Measurements from ENCODE around the gene CEP63.

Gene CEP63

DNA sequence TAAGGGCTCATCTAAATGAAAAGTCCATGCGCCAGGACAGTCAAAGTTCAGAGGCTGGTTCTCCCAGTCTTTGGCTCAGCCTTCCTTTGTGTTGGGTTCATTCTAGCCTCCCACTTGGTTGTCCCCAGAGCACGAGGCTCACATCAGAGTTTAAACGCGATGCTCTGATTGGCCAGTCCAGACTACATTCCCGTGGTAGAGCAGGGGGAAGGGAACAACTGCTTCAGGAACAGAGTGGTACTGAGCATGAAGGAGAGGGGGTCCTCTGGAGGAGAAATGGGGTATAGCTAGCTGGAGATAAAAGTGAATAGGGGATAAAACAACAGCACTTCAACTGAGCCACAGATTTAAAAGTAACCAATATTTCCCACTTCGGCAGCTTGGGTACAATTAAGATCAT, 32.2 kb upstream of the CEP63 start:
- TF ChIP-seq, protein P1, sequence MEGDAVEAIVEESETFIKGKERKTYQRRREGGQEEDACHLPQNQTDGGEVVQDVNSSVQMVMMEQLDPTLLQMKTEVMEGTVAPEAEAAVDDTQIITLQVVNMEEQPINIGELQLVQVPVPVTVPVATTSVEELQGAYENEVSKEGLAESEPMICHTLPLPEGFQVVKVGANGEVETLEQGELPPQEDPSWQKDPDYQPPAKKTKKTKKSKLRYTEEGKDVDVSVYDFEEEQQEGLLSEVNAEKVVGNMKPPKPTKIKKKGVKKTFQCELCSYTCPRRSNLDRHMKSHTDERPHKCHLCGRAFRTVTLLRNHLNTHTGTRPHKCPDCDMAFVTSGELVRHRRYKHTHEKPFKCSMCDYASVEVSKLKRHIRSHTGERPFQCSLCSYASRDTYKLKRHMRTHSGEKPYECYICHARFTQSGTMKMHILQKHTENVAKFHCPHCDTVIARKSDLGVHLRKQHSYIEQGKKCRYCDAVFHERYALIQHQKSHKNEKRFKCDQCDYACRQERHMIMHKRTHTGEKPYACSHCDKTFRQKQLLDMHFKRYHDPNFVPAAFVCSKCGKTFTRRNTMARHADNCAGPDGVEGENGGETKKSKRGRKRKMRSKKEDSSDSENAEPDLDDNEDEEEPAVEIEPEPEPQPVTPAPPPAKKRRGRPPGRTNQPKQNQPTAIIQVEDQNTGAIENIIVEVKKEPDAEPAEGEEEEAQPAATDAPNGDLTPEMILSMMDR (IDR thresholded peaks at IDR 0.05; ENCODE audit: unreplicated experiment in 3 of 3), result no peak
- H3K4me1 Mint-ChIP-seq, result peaks cover 47% of the 10 kb centered on the region
- no peaks in the 10 kb centered on the region for H3K9me3 Mint-ChIP-seq
- H3K27ac Mint-ChIP-seq, result no peak overlapping the region
- H3K4me3 Mint-ChIP-seq, result no peak overlapping the region
- H3K27me3 Mint-ChIP-seq (ENCODE audit: low read depth), result no peaks in the 10 kb centered on the region
- no peaks in the 10 kb centered on the region for H3K36me3 Mint-ChIP-seq (ENCODE audit: low read depth)

DNA sequence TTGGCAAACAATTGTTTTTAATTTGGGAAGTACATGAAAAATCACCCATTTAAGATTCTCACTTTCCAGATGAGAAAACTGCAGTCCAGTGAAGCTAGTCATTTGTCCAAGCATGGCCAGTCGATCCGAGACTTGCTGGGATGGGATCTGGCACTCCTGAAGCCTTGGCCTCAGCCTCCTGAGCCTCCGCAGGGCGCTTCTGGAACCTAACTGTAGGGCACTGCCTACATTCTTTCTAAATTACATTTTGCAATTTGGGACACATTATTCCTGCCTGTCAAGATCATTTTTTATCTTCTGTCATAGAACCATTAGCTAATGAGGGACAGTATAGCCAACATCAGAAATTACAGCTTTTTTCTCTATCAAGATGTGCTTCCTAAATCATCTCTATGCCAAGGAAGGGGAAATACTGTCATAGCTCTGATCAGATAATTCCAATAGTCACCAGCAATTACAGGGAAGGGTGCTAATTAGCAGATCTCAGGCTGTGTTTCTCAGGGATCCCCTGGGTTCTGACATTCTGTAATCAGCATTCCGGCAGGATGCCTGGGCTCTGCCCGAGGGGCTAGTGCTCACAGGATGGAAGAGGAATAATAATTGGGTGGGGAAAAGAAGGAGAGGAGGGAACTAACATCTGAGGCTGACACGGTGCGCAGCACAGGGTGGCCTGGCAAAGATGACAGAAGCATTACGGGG, 28.3 kb upstream of the CEP63 start:
- Mint-ChIP-seq H3K36me3 (ENCODE audit: low read depth) (no peaks in the 10 kb centered on the region), H3K4me1 (peaks cover 30% of the 10 kb centered on the region), H3K9me3 (no peaks in the 10 kb centered on the region), H3K4me3 (no peak overlapping the region), H3K27me3 (ENCODE audit: low read depth) (no peaks in the 10 kb centered on the region), H3K27ac (no peak overlapping the region)
- TF ChIP-seq, protein P1 (IDR thresholded peaks at IDR 0.05; ENCODE audit: unreplicated experiment in 3 of 3), result no peak

DNA sequence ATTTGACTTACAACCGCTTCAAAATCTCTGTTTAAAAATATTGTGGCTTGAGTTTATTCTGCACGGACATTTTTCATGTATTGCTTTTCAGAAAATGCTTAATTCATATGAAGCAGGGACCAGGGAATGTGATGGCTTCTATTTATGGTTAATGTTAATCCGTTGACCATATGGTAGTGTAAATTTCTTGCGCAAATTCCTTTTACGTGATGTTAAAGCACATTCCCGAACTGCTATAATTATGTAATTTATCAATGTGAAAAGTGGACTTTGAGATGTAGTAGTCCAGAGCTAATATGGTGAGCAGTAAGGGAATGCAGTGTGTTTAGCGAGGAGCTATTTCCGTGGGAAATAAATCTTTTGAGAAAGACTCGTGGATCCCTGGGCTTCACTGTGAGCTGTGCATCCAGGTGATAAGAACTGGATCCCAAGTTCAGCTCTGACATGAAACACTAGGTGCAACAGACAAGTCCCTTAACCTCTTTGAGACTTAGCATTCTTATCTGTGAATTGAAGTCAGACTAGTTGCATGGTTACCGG, 27.4 kb upstream of the CEP63 start:
- Mint-ChIP-seq H3K4me1 (peaks cover 35% of the 10 kb centered on the region), H3K27ac (peak overlapping the region in 1 of 3 experiments; percentile 11), H3K27me3 (ENCODE audit: low read depth) (no peaks in the 10 kb centered on the region), H3K36me3 (ENCODE audit: low read depth) (no peaks in the 10 kb centered on the region), H3K4me3 (no peak overlapping the region), H3K9me3 (no peaks in the 10 kb centered on the region)
- TF ChIP-seq, protein P1 (IDR thresholded peaks at IDR 0.05; ENCODE audit: unreplicated experiment in 3 of 3), result no peak

DNA sequence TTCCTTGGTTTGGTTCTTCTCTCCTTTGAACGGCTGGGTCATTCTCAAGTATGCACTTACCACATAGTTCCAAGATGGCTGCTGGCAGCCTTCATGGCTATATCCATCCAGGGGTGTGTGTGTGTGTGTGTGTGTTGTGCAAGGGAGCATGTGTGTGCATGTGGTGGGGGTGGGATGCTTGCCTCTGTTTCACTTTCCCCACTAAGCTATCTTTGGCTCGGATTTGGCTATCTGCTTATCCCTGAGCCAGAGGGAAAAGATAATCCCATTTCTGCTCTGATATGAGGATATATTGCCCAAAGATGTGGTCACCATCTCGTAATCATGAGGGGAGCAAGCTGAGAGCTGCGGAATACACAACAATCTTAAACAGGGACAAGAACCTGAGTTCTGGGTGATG, 26.3 kb upstream of the CEP63 start:
- Mint-ChIP-seq H3K36me3 (ENCODE audit: low read depth) (no peaks in the 10 kb centered on the region), H3K4me1 (peaks cover 42% of the 10 kb centered on the region), H3K9me3 (no peaks in the 10 kb centered on the region)

DNA sequence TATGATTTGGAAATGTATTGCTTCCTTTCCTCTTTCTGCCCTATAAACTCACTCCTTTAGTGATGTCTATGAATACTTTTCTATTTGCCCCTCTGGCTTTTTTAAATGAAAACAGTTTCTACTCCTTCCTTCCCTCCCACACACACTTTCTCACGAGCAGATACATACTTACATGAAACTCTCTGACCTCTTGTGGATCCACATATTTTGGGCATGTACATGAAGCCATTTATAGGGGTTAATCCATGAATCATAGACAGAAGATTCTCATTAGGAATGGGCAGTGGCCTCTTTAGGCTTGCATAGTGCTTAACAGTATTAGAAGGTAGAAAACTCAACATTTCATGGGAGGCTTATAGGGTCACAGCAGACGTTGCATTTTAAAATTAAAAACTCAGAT, 24.9 kb upstream of the CEP63 start:
- TF ChIP-seq, protein P1 (IDR thresholded peaks at IDR 0.05; ENCODE audit: unreplicated experiment in 3 of 3), result no peak
- Mint-ChIP-seq H3K4me3 (no peak overlapping the region), H3K36me3 (ENCODE audit: low read depth) (no peaks in the 10 kb centered on the region), H3K27me3 (ENCODE audit: low read depth) (no peaks in the 10 kb centered on the region), H3K27ac (peak overlapping the region; percentile 18 to 86 (median 73)), H3K4me1 (peaks cover 52% of the 10 kb centered on the region), H3K9me3 (no peaks in the 10 kb centered on the region)

More for the DNA sequence above, 26.3 kb upstream of the CEP63 start:
- peak overlapping the region in 2 of 3 experiments; percentile 4 to 28 for H3K27ac Mint-ChIP-seq
- no peaks in the 10 kb centered on the region for H3K27me3 Mint-ChIP-seq (ENCODE audit: low read depth)
- TF ChIP-seq, protein P1 (IDR thresholded peaks at IDR 0.05; ENCODE audit: unreplicated experiment in 3 of 3), result no peak
- no peak overlapping the region for H3K4me3 Mint-ChIP-seq

All from nephron (organoid).